ENCODE results near the gene REST.

DNA sequence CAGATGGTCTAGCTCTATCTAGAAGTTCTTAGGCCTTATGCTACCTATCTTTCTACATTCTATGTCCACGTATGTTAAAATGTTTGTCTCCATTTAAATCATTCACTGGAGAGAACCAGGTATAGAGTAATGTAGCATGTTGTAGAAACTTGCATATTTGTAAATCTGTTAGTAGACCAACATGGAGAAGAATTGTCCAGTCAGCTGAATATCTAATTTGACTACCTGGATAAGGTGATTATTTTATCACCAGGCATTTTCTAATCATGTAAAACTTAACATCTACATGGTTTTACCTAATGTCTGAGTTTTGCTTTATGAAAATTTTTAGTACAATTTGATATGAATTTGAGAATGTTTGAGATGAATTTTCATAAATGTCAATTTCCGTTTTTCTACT is 19.5 kb downstream of the REST start:
- TF ChIP-seq, protein P1, sequence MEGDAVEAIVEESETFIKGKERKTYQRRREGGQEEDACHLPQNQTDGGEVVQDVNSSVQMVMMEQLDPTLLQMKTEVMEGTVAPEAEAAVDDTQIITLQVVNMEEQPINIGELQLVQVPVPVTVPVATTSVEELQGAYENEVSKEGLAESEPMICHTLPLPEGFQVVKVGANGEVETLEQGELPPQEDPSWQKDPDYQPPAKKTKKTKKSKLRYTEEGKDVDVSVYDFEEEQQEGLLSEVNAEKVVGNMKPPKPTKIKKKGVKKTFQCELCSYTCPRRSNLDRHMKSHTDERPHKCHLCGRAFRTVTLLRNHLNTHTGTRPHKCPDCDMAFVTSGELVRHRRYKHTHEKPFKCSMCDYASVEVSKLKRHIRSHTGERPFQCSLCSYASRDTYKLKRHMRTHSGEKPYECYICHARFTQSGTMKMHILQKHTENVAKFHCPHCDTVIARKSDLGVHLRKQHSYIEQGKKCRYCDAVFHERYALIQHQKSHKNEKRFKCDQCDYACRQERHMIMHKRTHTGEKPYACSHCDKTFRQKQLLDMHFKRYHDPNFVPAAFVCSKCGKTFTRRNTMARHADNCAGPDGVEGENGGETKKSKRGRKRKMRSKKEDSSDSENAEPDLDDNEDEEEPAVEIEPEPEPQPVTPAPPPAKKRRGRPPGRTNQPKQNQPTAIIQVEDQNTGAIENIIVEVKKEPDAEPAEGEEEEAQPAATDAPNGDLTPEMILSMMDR (IDR thresholded peaks at IDR 0.05), result no peak
- TF ChIP-seq ELF1 (IDR thresholded peaks at IDR 0.05) (no peak), FOXJ3 (CRISPR knock-in tag; IDR thresholded peaks at IDR 0.05) (no peak), POLR2AphosphoS5 (IDR thresholded peaks at IDR 0.05; ENCODE audit: low read depth, low read length) (no peak), TCF12 (IDR thresholded peaks at IDR 0.05) (no peak), EP300 (IDR thresholded peaks at IDR 0.05; ENCODE audit: borderline replicate concordance in 1 of 2, low read depth in 1 of 2, low read length in 1 of 2) (no peak), SMC3 (IDR thresholded peaks at IDR 0.05; ENCODE audit: low read depth, low read length) (no peak), TAF1 (IDR thresholded peaks at IDR 0.05; ENCODE audit: borderline replicate concordance, low read depth, low read length) (no peak), MEF2A (IDR thresholded peaks at IDR 0.05; ENCODE audit: borderline replicate concordance, low read depth) (no peak)
- TF ChIP-seq, protein P2, sequence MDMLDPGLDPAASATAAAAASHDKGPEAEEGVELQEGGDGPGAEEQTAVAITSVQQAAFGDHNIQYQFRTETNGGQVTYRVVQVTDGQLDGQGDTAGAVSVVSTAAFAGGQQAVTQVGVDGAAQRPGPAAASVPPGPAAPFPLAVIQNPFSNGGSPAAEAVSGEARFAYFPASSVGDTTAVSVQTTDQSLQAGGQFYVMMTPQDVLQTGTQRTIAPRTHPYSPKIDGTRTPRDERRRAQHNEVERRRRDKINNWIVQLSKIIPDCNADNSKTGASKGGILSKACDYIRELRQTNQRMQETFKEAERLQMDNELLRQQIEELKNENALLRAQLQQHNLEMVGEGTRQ (IDR thresholded peaks at IDR 0.05; ENCODE audit: borderline replicate concordance, low read depth, low read length), result no peak
